Ramos (cell line): Measurements from ENCODE around the gene USP19.

Source experiments
- in situ Hi-C: fragments of 300-500 bp; cut with MboI; formaldehyde crosslinking; loops from one replicate; pipeline ENCODE4 v1.14.3; 2022; ENCODE audit warnings: low sequenced_read_pairs; ENCODE audit not compliant: unreplicated experiment

Gene USP19

GRCh38 chr3:49108346-49108745 lies 12.3 kb downstream of the USP19 start:
- in situ Hi-C loops = no loop called here

DNA sequence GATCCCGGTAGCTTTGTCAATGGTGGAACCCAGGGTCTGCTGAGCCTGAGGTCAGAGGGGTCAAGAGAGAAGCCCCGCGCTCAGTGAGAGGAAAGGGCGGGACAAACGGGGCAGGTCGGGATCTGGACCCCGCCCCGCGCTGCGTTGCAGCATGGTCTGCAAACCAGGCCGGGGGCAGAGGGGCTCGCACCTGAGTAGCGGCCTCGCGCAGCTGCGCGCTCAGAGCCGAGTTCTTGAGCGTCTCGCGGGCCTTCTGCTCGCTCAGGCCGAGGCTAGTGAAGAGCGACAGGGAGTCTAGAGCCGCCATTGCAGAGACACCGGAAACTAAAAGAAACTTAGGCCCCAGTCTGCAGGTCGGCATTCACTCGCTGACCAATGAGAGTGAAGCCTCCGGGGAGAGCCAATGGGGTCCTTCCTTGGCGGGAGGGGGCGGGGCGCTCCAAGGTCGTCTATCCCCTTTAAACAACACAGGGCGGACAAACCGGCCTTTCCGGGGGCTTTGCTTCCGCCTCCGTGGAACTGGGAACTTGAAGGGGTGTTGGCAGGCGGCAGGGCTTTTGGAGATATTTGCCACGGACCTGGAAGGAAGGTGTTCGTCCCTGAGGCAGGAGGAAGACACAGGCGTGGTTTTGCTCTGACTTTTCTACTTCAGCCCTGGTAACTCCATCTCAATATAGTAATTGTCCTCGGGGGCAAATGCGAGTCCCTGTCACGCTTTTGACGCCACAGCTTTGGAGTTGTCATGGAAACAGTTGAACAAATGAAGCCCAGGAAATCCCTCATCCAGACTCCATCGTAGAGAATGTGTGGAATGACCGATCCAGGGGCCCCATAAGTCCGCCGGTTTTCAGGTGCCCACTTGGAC lies 16.0 kb downstream of the USP19 start, which contains the start of gene QARS1:
Gene QARS1, minus strand, starts transcription at position 331 of the 865 bp plus-strand sequence. Its CDS starts 24 bp downstream, at position 307.
- in situ Hi-C loops = no loop called here

DNA sequence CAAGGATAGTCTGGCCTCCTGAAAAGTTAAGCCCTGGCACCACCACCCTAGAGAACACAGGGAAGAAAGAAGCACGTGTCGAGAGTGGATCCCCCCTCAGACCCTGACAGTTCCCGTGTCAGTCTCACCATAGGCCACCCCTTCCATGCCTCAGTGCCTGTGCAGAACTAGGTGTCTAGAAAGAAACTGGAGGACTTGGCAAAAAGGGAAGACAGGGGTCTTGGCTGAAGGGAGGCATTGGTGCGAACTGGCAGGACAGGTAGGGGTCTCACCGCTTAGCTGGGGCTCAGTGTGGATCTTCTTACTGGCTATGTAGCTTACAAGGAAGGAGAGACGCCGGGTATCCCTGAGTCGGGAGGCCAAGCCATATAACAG lies 16.6 kb downstream of the USP19 start:
- in situ Hi-C loops = no loop called here

- in situ Hi-C loops = no loop called here
Measured at GRCh38 chr3:49100046-49100615, 20.5 kb downstream of the USP19 start.

- in situ Hi-C loops = no loop called here
Measured at GRCh38 chr3:49098910-49099630, 21.6 kb downstream of the USP19 start.

DNA sequence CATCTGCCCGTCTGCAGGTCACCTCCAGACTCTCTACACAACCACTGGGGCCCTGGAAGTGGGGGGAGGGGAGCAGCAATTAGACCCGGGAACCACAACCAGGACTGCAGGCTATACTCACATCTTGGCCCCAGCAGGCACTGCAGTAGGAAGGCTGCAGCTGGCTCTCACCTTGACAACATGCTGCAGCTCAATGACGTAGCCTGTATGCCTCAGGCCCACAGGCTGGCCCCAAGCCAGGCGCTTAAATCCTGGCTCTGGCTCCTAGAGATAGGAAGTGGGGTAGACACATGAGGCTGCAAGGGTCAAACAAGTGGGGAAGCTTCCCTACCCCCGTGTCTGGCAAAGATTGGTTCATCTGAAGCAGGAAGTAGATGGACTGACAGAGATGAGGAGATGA lies 22.2 kb downstream of the USP19 start:
- in situ Hi-C loops = no loop called here

- in situ Hi-C loops = no loop called here
Measured at GRCh38 chr3:49093853-49094767, 26.5 kb downstream of the USP19 start, which contains the start of gene QRICH1. QRICH1 (minus strand) TSS chr3:49094071; CDS start chr3:49077017, 17,054 bp downstream.

DNA sequence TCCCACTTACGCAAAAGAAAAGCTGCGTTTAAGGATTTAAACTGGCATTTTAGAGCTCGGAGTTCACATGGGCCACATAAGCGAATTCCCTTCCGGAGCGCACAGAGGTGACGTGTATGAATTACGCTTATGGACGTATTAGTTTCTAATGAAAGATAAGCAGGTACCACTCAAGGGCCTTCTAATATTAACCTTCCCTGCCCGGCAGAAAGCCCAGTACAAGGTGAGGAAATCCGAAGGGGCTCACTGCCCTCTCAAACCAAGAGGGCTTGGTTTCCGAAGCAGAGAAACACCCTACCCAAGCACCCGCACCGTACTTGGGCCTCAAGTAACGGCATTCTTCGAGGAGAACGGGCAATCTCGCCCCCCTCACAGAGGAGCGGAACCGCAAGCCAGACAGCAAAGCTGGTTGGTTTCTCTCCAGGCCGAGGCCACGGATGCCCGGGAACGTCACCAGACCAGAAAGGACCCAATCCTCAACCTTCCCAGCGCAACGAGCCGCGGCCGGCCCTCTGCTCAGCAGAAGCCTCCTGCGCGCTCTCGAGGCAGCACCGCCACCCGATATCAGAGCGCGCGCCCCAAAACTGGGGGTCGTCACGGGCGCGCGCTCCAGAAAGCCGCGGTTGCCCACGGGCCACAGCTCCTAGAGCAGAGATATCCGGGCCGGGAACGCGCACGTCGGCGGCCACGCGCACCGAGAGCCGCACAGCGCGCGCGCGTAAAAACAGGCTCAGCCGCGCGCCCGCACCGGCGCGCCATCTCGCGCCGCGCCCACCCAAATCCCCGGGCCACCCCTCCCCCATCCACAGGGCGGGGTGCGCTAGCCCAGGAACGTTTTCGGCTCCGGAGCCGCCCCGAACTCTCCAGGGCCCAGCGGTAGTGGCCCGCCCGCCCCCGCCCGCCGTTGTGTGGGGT lies 27.4 kb downstream of the USP19 start:
- in situ Hi-C loops = no loop called here

DNA sequence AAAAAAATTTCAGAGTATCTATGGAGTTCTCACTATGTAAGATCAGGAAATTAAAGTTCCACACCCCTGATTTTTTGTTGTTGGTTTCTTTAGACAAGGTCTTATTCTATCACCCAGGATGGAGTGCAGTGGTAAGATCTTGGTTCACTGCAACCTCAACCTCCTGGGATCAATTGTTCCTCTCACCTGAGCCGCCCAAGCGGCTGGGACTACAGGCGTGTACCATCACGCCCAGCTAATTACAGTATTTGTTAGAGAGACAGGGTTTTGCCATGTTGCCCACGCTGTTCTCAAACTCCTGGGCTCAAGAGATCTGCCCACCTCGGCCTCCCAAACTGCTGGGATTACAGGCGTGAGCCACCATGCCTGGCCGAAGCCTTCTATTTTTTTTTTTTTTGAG lies 39.2 kb downstream of the USP19 start:
- in situ Hi-C loops = no loop called here

- in situ Hi-C loops = no loop called here
Measured at GRCh38 chr3:49079270-49079669, 41.4 kb downstream of the USP19 start.

DNA sequence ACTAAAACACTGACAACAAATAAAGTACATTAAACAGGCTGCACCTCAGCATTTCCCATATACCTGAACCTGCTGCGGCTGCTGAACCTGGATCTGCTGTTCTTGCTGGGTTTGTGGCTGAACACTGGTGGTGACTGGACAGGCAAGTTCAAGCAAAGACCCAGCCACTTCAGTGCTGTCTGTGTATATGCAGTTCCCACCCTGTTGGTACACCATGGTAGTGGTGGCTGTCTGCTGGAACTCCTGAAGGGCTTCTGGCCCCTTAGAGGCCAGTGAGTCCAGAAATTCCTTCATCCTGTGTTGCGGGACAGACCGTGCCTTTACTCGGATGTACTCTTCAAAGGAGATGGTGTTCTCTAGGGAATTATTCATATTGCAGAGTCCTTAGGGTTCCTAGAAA lies 44.0 kb downstream of the USP19 start:
- in situ Hi-C loops = no loop called here

GRCh38 chr3:49076116-49076515 lies 44.5 kb downstream of the USP19 start:
- in situ Hi-C loops = no loop called here
